ENCODE measurements around the gene JARID2.
A peak's percentile ranks its signal among the peaks of the same experiment; 100 is the strongest.

The JARID2 gene

DNA sequence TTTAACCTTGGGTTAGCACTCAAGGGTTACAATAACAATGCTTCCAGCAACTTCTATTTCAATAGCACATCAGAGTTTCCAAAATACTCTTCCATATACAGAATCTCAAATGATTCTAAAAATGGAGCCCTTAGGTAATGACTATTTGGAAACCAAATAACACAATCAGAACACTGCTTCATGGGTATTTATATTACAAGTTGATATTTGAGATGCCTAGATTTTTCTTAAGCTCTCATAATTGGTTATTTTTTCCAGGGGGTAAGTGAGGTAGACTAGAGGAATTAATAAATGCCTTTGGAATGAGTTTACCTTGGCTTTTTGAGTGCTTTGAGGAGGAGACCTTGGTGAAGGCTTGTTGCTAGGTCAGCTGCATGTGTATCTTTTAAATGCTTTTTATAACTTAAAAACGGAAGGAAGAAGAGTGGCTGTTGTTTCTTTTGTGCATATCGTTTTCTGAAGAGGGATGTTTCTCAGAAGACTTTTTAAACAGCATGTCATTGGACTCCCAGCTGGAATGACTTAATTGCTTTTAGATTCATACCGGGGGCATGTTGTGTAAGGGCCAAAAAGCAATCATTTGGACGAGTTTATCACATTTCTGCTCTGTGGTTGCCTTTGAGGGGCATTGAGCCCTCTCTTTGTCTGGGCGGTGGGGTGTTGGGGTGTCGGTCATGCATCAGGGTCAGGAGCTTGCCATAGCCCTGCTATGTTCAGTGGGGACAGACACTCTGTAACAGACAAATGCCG lies 230.9 kb downstream of the JARID2 start:
- DNase-seq (ENCODE audit: low read depth), result no peak
- TF ChIP-seq POLR2A (IDR thresholded peaks at IDR 0.05; ENCODE audit: extremely low read depth, insufficient read length), result no peak
- H3K4me3 ChIP-seq (ENCODE audit: low read depth, low read length), result no peak overlapping the region

DNA sequence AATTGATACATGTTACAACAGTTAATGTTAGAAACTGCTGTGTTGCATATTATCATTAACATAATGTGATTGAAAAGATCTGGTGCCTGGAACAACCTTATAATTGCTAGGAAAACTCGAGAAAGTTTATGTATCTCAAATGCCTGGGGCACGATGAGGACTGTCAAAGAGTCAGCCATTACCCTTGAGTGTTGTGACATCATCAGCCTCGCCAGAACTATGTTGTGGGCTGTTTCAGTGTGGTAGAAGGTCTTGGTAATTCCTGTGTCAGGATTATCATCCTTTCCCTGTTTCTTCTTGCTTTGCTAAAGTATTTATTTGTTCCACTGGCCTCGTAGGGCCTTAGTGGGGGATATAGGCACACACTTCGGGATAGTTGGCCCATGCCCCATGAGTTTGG lies 231.9 kb downstream of the JARID2 start:
- no peak overlapping the region for H3K4me3 ChIP-seq (ENCODE audit: low read depth, low read length)
- TF ChIP-seq, protein P1, sequence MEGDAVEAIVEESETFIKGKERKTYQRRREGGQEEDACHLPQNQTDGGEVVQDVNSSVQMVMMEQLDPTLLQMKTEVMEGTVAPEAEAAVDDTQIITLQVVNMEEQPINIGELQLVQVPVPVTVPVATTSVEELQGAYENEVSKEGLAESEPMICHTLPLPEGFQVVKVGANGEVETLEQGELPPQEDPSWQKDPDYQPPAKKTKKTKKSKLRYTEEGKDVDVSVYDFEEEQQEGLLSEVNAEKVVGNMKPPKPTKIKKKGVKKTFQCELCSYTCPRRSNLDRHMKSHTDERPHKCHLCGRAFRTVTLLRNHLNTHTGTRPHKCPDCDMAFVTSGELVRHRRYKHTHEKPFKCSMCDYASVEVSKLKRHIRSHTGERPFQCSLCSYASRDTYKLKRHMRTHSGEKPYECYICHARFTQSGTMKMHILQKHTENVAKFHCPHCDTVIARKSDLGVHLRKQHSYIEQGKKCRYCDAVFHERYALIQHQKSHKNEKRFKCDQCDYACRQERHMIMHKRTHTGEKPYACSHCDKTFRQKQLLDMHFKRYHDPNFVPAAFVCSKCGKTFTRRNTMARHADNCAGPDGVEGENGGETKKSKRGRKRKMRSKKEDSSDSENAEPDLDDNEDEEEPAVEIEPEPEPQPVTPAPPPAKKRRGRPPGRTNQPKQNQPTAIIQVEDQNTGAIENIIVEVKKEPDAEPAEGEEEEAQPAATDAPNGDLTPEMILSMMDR (IDR thresholded peaks at IDR 0.05; ENCODE audit: low read depth, low read length), result no peak
- no peak for DNase-seq (ENCODE audit: low read depth)

DNA sequence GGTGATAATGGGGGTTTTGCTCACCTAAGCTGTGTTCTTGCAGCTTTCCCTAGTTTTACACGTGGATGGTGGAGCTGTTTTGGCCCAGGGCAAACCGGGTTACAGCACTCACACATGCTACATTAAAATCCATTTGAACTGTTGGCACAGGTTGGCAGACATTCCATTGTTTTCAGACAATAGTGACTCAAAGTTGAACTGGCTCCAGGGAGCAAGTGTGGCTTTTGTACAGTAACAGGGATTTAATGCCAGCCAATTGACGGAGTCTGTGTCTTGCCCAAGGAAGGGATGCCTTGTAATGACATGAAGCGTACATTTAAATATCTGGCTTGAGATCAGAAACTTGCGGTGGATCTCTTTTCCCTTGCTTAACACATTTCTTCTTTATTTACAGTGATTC lies 233.9 kb downstream of the JARID2 start:
- no peak overlapping the region for H3K4me3 ChIP-seq (ENCODE audit: low read depth, low read length)
- no peak for DNase-seq (ENCODE audit: low read depth)
- TF ChIP-seq, protein P2, sequence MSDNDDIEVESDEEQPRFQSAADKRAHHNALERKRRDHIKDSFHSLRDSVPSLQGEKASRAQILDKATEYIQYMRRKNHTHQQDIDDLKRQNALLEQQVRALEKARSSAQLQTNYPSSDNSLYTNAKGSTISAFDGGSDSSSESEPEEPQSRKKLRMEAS (IDR thresholded peaks at IDR 0.05; ENCODE audit: low read depth, low read length), result no peak
- TF ChIP-seq MYC (IDR thresholded peaks at IDR 0.05; ENCODE audit: low read depth, low read length) (no peak), POLR2A (IDR thresholded peaks at IDR 0.05; ENCODE audit: extremely low read depth, insufficient read length) (no peak)
- TF ChIP-seq, protein P1 (IDR thresholded peaks at IDR 0.05; ENCODE audit: low read depth, low read length), result no peak

DNA sequence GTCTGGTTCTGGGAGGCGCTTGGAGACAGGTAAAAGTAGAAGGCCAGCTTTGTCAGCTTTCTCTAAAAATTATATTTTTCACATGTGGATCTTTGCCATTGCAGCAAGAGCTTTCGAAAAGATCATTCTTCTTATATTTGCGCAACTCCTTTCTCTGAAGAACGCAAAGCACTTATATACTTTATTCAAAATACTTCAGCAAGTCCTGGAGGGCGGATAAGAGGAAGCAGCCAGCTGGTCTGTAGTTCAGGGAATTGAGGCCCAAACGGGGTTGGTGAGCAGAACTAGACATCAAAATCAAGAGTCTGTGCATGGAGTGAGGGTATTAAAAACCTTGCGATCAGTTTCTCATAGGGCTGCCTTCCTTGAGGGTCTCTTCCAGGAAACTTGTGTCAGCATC lies 234.7 kb downstream of the JARID2 start:
- peak; percentile 38 for DNase-seq (ENCODE audit: low read depth)
- H3K4me3 ChIP-seq (ENCODE audit: low read depth, low read length), result no peak overlapping the region
- TF ChIP-seq, protein P2 (IDR thresholded peaks at IDR 0.05; ENCODE audit: low read depth, low read length), result no peak
- TF ChIP-seq POLR2A (IDR thresholded peaks at IDR 0.05; ENCODE audit: extremely low read depth, insufficient read length) (no peak), MYC (IDR thresholded peaks at IDR 0.05; ENCODE audit: low read depth, low read length) (no peak)
- TF ChIP-seq, protein P1 (IDR thresholded peaks at IDR 0.05; ENCODE audit: low read depth, low read length), result no peak

DNA sequence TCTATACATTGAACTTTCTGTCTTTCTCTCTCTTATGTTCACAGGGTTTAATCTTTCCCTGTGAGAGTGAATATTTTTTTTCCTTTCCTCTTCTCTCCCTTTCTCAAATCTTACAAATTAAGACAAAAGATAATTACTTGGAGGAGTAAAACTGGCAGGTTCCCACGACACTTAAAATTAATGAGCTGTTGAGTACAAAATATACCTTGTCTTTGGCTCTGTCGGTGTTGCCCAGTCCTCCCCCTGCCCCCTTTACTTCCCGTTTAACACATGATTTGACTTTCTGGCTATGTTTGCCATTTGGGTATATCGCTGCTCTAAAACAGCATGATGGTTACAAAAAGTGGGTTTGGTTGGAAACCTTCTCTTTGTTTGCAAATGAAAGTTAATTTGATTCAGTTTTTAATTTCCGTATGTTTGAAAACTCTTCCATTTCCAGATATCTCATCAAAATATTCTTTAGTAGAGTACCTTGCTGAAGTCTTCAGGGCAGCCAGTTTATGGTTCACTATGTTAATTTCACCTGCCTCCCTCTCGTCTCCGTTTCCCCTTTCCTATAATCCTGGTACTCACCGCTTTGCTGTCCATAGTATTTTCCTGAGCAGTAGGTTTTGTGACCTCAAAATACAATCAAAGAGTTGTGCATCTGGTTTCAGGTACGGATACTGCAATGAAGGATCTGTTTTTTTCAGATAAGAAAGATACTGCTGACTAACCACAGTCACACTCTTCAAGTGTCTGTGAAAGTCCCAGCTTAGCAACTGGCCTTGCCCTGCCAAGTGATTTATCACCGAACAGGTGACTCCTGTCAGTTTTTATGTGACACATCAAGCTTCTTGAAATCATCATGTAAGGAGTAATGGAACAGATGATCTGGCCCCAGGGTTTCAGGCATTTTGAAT lies 235.8 kb downstream of the JARID2 start:
- no peak overlapping the region for H3K4me3 ChIP-seq (ENCODE audit: low read depth, low read length)
- TF ChIP-seq, protein P2 (IDR thresholded peaks at IDR 0.05; ENCODE audit: low read depth, low read length), result no peak
- TF ChIP-seq POLR2A (IDR thresholded peaks at IDR 0.05; ENCODE audit: extremely low read depth, insufficient read length) (no peak), MYC (IDR thresholded peaks at IDR 0.05; ENCODE audit: low read depth, low read length) (no peak)
- TF ChIP-seq, protein P1 (IDR thresholded peaks at IDR 0.05; ENCODE audit: low read depth, low read length), result no peak
- DNase-seq (ENCODE audit: low read depth), result no peak

DNA sequence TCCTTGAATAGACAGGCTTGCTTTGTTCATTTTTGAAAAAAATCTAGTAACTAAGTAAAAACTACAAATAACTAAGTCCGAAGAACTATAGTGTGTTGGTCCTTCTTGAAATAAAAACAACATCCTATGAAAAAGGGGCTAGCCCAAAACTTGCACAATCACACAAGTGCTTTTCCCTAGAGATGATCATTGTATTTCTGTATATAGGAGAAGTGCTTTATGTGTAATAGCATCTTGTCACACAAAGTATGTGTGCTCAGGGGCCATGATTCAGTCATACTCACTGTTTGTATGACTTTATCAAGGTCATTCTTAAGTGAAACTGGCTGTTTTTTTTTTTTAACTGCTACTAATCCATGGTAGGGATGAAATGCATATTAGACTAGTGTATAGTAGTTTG lies 237.2 kb downstream of the JARID2 start:
- no peak overlapping the region for H3K4me3 ChIP-seq (ENCODE audit: low read depth, low read length)
- peak; percentile 47 for DNase-seq (ENCODE audit: low read depth)
- TF ChIP-seq, protein P1 (IDR thresholded peaks at IDR 0.05; ENCODE audit: low read depth, low read length), result no peak
- TF ChIP-seq, protein P2 (IDR thresholded peaks at IDR 0.05; ENCODE audit: low read depth, low read length), result no peak
- TF ChIP-seq MYC (IDR thresholded peaks at IDR 0.05; ENCODE audit: low read depth, low read length), result no peak
- no peak for TF ChIP-seq POLR2A (IDR thresholded peaks at IDR 0.05; ENCODE audit: extremely low read depth, insufficient read length)

Data from NB4 (cell line).